ENCODE data around the gene SPAG16. TPM values are rescaled to one million over a fixed set of nuclear protein-coding genes. Genes with fewer than 3 reads are reported as not detected.

Gene SPAG16
- total RNA-seq, 4 donors from 2014 or later: 5.0 to 73.8 (median 21.6) TPM

DNA sequence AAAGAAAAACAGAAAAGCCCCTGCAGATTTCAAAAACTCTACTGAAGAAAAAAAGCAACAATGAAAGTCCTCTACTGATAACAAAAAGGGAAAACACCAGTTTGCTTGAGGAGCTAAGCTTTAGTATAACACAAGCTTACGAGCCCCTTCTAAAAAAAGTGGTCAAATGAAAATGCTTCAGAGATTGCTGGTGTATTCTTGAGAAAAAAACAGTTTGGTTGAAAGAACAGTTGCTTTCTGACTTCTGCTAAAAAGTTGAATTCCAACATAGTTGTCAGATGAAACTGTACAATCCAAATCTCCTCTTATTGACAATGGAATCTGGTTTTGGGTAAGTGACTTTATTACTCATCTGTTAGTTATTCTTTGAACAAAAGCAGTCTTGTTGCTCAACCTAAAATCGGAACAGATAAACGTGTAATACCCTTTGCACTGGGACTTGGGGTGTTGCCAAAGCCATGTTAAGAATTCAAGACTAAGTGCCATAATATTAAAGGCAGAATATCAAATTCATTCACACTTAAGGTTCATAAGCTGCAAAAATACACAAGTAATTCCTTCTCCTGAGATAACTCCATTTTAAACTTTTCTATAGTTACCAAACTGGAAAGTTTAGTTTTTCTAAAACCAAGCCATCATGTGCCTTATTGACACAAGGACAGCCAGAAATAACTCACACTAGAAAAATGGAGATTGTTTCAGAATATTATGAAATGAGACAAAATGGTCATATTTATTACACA is 45.3 kb upstream of the SPAG16 start:
- Histone ChIP-seq H3K4me3 (no peak overlapping the region), H3K36me3 (no peaks in the 10 kb centered on the region), H3K27me3 (peaks cover 0 to 3% of the 10 kb centered on the region in 2 donors), H3K27ac (no peak overlapping the region), H3K9me3 (no peaks in the 10 kb centered on the region), H3K4me1 (no peaks in the 10 kb centered on the region)
- no peak for DNase-seq
- intact Hi-C loops (cut with DNase I; ENCODE audit: low total_unique reads): no loop called here
- TF ChIP-seq POLR2A (IDR thresholded peaks at IDR 0.05): no peak
- TF ChIP-seq, protein P1, sequence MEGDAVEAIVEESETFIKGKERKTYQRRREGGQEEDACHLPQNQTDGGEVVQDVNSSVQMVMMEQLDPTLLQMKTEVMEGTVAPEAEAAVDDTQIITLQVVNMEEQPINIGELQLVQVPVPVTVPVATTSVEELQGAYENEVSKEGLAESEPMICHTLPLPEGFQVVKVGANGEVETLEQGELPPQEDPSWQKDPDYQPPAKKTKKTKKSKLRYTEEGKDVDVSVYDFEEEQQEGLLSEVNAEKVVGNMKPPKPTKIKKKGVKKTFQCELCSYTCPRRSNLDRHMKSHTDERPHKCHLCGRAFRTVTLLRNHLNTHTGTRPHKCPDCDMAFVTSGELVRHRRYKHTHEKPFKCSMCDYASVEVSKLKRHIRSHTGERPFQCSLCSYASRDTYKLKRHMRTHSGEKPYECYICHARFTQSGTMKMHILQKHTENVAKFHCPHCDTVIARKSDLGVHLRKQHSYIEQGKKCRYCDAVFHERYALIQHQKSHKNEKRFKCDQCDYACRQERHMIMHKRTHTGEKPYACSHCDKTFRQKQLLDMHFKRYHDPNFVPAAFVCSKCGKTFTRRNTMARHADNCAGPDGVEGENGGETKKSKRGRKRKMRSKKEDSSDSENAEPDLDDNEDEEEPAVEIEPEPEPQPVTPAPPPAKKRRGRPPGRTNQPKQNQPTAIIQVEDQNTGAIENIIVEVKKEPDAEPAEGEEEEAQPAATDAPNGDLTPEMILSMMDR (IDR thresholded peaks at IDR 0.05): no peak

DNA sequence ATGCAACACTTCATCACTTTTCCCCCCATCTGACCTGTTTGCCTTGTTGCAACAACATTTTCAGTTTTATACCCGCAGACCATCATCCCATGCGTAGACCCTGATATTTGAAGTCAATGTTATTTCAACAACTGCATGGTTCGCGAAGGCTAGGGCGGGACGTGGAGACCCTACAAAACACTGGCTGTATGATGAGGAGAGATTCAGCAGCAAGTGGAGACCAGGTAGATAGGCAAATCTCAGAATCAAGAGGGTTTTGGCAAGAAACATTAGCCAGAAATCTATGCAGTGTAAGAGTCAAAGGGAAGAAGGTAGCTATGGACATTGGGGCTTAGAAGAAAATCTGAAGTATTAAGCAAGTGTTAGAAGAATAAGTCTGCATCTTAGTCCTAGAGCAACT is 42.4 kb upstream of the SPAG16 start:
- no peak for TF ChIP-seq POLR2A (IDR thresholded peaks at IDR 0.05)
- TF ChIP-seq, protein P1 (IDR thresholded peaks at IDR 0.05): no peak
- DNase-seq: no peak
- intact Hi-C loops (cut with DNase I; ENCODE audit: low total_unique reads): no loop called here
- no peaks in the 10 kb centered on the region for H3K27me3 ChIP-seq
- no peaks in the 10 kb centered on the region for H3K36me3 ChIP-seq
- no peak overlapping the region for H3K27ac ChIP-seq
- no peaks in the 10 kb centered on the region for H3K4me1 ChIP-seq
- H3K4me3 ChIP-seq: no peak overlapping the region
- H3K9me3 ChIP-seq: no peaks in the 10 kb centered on the region

GRCh38 chr2:213242653-213243052 is 41.6 kb upstream of the SPAG16 start:
- intact Hi-C loops (cut with DNase I; ENCODE audit: low total_unique reads): no loop called here
- TF ChIP-seq, protein P1 (IDR thresholded peaks at IDR 0.05): no peak
- no peak for TF ChIP-seq POLR2A (IDR thresholded peaks at IDR 0.05)
- H3K4me3 ChIP-seq: no peak overlapping the region
- DNase-seq: no peak
- no peaks in the 10 kb centered on the region for H3K27me3 ChIP-seq
- H3K36me3 ChIP-seq: no peaks in the 10 kb centered on the region
- H3K4me1 ChIP-seq: no peaks in the 10 kb centered on the region
- no peaks in the 10 kb centered on the region for H3K9me3 ChIP-seq
- H3K27ac ChIP-seq: no peak overlapping the region

GRCh38 chr2:213243189-213244044 is 40.8 kb upstream of the SPAG16 start:
- H3K9me3 ChIP-seq: no peaks in the 10 kb centered on the region
- TF ChIP-seq, protein P1 (IDR thresholded peaks at IDR 0.05): no peak
- no peak for TF ChIP-seq POLR2A (IDR thresholded peaks at IDR 0.05)
- no peaks in the 10 kb centered on the region for H3K36me3 ChIP-seq
- H3K27ac ChIP-seq: no peak overlapping the region
- DNase-seq: no peak
- intact Hi-C loops (cut with DNase I; ENCODE audit: low total_unique reads): no loop called here
- H3K27me3 ChIP-seq: no peaks in the 10 kb centered on the region
- H3K4me1 ChIP-seq: no peaks in the 10 kb centered on the region
- H3K4me3 ChIP-seq: no peak overlapping the region
